Mesenteric fat pad (tissue), 1 donor: ENCODE results near the gene DFFA. TPM values are rescaled to one million over a fixed set of nuclear protein-coding genes. Genes with fewer than 3 reads are reported as not detected.

ENCODE experiments used
- DNase-seq: peaks from one replicate; pipeline ENCODE4 v3.0.0-alpha.2; 2020; ENCODE audit warnings: low spot score
- long read RNA-seq: library from polyadenylated mRNA; unstranded; transcript quantifications from one replicate; pipeline ENCODE4 v2.0.0, GENCODE V29; 2020
- total RNA-seq: library from RNA; stranded (reverse); fragmentation: NEBNext Ultra II Directional; extraction: Animal tissue kit (Norgen Biotek cat#: 25700); gene quantifications from one replicate; pipeline ENCODE4 v1.2.1, GENCODE V29; 2021
- donor health status: DM: yes; HTN: yes; CAD: no.

The DFFA gene, protein sequence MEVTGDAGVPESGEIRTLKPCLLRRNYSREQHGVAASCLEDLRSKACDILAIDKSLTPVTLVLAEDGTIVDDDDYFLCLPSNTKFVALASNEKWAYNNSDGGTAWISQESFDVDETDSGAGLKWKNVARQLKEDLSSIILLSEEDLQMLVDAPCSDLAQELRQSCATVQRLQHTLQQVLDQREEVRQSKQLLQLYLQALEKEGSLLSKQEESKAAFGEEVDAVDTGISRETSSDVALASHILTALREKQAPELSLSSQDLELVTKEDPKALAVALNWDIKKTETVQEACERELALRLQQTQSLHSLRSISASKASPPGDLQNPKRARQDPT
- total RNA-seq: 33.8 TPM
- long read RNA-seq, full-length matches to known transcripts: 208 of 227 reads
- long read RNA-seq, partial matches to known transcripts: 1 of 227 reads
- long read RNA-seq, other reads (novel, unspliced or antisense): 18 of 227 reads

DNA sequence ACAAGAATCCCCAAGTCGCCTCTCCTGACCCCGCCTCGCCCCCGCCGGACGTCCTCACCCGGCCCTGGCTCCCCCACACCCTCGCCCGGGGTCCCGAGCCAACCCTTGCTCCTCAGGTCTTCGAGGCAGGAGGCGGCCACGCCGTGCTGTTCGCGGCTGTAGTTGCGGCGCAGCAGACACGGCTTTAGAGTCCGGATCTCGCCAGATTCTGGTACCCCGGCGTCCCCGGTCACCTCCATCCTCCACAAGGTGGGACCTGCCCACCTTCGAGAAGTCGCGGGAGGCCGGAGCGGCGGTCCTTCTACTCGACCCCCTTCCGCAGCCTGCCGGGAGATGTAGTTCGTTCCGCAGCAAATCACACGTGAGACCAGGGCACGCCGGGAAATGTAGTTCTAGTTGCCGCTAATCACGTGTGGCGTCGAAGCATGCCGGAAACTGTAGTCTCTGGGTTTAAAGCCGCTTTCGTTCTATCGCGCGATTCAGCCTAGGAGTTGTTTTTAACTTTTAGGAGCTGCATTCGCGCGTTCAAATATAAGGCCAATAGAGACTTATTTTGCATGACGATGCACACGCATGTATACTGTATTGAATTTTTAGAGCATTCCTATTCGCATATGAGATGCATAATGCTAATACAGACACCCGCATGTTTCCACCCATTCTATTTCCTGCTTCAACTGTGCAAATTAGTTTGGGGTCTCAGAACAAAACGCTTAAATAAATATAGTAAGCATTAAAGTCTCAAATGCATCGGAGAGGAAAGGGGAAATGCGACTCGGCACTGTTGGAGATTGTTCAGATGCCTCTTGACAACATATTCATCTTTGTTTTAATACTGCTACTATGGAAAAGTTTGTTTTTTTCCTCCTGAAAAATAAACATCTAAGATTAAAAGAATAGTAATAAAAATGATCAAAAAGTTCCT, at the start of gene DFFA:
DFFA (minus strand) TSS at position 310 of the 925 bp plus-strand sequence; CDS start at position 239, 71 bp downstream.
- DNase-seq: peak; percentile 95

- DNase-seq: no peak
These were observed 49.3 kb upstream of the DFFA start for GRCh38 chr1:10521537-10522157.

DNA sequence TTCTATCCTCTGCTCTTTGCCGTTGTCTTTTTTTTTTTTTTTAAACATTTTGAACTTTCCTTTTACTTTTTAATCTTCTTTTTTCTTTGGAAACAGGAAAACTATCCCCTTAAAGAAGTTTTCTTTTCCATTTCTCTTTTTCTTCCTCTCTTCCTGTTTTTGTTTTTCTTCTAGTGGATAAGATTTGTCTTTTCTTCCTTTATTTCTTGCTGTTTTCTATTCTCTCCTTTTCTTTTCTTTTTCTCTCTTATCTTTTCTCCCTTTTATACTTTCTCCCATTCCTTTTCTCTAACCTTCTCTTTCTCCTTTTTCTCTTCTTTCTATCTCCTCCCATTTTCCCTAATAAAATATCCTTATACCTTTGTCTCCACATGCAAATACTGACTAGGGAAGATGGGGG, 48.6 kb upstream of the DFFA start:
- no peak for DNase-seq

GRCh38 chr1:10520497-10520896, 48.2 kb upstream of the DFFA start:
- no peak for DNase-seq

DNA sequence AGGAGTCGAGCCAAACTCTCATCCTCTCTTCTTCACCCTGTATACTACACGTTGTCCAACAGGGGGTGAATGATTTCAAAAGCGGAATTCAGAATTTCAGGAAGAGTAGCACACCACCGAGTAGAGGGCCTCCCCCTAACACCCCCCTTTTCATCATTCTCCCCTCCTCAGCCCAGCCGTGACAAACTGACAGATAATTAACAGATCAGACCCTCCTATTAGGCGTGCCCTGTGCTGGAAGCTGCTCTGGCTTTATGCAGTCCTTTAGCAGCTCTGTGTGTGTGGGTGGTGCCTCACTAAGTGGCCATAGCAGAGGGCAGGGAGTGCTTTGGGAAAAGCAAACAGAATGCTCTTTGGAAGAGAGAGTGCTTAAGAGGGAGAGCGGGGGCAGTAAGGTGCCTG, 46.7 kb upstream of the DFFA start:
- no peak for DNase-seq

DNA sequence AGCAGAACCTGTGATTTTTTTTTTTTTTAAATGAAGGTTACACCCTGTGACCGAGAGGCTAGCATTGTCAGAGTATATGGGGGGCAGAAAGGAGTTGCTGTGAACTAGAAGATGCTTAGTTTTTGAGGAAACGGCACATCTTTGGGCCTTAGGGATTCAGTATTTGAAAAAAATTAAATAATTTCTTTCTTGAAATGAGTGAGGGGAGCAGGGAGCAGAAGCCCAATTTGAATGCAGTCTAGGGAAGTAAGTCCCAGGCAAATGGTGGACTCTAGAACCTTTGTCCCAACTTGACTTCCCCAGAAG, 45.3 kb upstream of the DFFA start:
- no peak for DNase-seq

DNA sequence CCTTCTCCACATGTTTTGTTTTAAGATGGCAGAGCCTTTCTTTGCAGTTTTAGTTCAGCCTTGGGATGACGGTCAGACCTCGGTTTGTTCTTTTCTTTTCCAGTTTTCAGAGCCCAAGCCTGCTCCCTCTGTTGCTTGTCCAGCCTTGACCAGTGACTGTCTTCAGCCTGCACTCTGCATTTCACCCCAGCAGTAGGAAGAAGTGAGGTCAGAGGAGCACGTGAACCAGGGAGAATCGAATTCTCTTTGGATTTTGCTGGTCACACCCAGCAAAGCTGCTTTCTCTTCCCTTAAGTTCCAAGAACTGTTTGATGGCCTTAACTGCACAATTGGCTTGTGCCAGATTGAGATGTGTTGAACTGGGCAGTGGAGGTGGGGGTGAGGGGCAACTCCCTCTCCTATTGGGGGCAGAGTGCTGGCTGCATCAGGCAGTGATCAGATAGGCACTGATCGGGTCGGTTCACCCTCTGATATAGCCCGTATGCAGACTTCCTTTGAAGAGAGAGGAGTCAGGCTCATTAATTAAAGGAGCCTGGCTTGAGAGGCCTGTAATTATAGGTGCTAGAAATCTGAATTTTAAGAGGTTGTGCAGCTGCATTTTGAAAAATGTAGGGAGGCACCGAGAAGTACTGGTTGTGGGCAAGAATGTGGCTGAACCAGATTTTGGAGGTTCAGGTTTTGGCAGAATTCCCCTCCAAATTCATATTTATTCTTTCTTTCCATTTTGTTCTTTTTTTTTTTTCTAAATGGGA, 44.8 kb upstream of the DFFA start:
- DNase-seq: no peak

GRCh38 chr1:10515976-10516750, 43.8 kb upstream of the DFFA start:
- no peak for DNase-seq

- peak; percentile 14 for DNase-seq
These were observed 43.1 kb upstream of the DFFA start for GRCh38 chr1:10515301-10515975.

DNA sequence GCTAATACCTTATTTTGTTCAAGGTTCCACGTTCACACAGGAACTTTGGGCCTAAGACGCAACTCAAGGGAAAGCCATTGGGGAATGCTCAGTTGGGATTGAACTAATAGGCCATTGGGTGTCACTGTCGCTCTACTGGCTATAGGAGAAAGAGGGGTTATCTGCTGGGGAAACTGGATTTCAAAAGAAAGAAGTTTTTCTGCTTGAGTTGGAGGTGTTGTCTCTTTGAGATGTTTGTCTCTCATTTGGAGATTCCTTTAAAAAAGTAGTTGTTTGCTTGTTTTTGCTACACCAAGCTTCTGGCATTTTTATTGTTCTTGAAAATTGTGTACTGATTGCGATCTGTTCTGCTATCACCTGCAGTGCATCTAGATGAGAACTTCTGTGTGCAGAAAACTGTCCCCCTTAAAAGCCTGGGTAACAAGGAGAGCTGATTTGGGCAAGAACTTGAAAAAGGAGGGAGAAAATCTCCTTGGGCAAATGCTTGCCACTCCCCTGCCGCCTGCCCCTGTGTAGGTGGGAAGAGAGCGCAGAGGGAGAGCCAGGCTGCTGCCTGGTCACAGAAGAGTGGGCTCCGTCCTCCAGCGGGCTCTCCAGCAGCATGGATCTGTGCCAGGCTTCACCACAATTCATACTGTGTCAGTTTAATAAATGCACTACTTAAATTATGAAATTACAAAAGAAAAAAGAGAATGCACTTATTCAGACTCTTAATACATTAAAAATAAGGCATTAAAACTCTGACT, 42.3 kb upstream of the DFFA start:
- no peak for DNase-seq

DNA sequence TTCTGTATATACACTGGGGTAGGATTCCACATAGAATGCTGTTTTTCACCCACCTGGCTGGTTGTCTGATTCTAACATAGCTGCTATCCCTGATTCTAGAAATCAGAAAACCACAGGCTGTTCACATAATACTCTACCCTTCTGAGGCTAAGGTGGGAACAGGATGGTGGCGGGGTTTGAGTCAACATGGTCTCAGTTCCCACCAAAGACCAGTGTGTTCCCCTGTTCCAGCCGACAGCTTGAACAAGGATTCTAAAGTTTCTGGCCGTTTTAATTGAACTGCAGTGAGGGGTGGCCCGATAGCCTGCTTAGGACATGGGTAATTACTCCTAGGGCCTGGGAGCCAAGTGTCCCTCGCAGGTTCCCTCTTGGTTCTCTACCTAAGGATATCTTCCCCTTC, 40.9 kb upstream of the DFFA start:
- peak; percentile 53 for DNase-seq

DNA sequence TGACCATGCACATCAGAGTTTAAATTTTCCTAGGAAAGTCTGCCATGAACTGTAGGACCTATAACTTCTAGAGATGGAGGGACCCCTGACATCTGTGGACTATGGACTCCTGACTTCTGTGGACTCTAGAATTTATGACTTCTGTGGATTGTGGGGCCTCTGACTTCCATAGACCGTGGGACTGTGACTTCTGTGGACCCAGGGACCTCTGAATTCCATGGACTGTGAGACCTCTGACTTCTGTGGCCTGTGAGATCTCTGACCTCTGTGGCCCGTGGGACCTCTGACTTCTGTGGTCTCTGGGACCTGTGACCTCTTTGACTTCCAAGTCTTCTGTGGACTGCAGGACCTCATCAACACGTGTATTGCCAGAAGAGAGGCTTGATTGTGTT, 39.2 kb upstream of the DFFA start:
- peak; percentile 39 for DNase-seq

DNA sequence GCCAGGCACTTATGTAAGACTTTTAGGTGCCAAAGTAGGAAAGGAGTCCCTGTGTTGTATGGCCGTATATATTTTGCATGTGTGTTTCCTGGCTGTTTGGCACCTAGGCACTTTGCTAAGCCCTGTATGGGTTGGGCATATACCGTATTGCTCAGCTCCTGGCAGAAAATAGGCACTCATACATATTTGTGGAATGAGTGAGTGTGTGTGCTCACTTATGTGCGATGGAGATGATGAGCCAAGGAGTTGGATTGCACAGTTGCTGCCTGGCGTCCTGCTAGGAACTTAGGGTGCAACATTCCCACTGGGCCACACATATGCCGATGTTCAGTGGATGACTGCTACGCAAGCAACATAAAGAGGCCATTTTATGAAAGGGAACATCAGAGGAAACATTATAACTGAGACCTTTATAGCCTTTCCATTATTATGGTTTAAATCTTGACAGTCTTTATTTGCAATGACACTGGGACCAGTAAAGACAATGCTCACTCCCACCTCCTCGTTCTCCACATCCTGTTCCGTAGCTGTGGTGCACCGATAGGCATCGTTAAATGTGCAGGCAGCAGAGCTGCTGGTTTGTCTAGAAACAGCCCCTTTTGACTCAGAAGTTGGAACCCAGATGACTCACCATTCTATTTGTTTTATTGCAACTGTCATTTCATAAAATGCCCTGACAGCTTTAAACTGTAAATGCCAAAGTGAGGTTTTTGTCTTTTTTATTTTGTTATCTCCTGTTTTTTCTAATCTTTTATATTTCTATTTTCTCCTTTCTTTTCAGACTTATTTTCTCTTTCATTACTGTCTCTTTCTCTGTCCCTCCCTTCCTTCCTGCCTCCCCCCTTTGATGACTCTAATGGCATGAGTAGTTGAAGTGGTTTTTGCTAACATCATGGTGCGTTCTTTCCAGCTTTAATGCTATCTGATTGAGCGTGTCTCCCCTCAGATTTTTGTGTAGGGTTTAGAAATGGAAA, 38.5 kb upstream of the DFFA start:
- DNase-seq: peak; percentile 45

- DNase-seq: peak; percentile 20
These were observed 37.6 kb upstream of the DFFA start for GRCh38 chr1:10509809-10510509.

GRCh38 chr1:10508511-10508951, 36.2 kb upstream of the DFFA start:
- peak; percentile 22 for DNase-seq

GRCh38 chr1:10507111-10507879, 35.0 kb upstream of the DFFA start:
- no peak for DNase-seq
